Left lung (tissue), 10 donors: ENCODE data around the gene KCNN4. TPM values are rescaled to one million over a fixed set of nuclear protein-coding genes. Genes with fewer than 3 reads are reported as not detected.

ENCODE experiments used
- ATAC-seq: fragments of 200-7000 bp; cut with Tn5 transposase; one replicate; pipeline ENCODE4 v1.9.1; 2020; ENCODE audit warnings: moderate library complexity
- DNase-seq, 4 donors: peaks; one replicate each; pipeline ENCODE4 v3.0.0-alpha.2; 2013 to 2020
- H3K27ac ChIP-seq, 2 donors: fragments of 200-600 bp; sonication (generic) in 1 of 2; one replicate each; pipeline versions ENCODE4 v1.5.0 to v1.8.0; 2020 to 2021
- H3K27me3 ChIP-seq, 2 donors: fragments of 200-600 bp; sonication (generic) in 1 of 2; one replicate each; pipeline versions ENCODE4 v1.5.0 to v1.8.0; 2020 to 2021
- H3K36me3 ChIP-seq, 2 donors: fragments of 200-600 bp; sonication (generic) in 1 of 2; one replicate each; pipeline versions ENCODE4 v1.5.0 to v1.8.0; 2020 to 2021
- H3K4me1 ChIP-seq, 2 donors: fragments of 200-600 bp; one replicate each; pipeline ENCODE4 v1.8.0; 2021
- H3K4me3 ChIP-seq, 2 donors: fragments of 200-600 bp; sonication (generic) in 1 of 2; one replicate each; pipeline versions ENCODE4 v1.5.0 to v1.8.0; 2020 to 2021; ENCODE audit warnings: mild to moderate bottlenecking in 1 of 2
- H3K9me3 ChIP-seq, 2 donors: fragments of 200-600 bp; sonication (generic) in 1 of 2; one replicate each; pipeline versions ENCODE4 v1.5.0 to v1.8.0; 2020 to 2021
- CTCF ChIP-seq, 2 donors: fragments of 200-600 bp; sonication (generic) in 1 of 2; IDR thresholded peaks; one replicate each; pipeline versions ENCODE4 v1.5.0 to v1.8.0; 2021; ENCODE audit warnings: antibody characterized with exemption in 2 of 2
- intact Hi-C, 2 donors: fragments of 100-400 bp; cut with DNase I; formaldehyde crosslinking; loops; one replicate each; pipeline versions ENCODE4 v1.11.2 to v1.14.2; 2022
- polyA plus RNA-seq, 6 donors: library from polyadenylated mRNA; unstranded; fragments of 120-200 nt; gene quantifications; one replicate each; pipeline ENCODE4 v1.2.1, GENCODE V29; 2013; ENCODE audit not compliant: insufficient read length in 6 of 6
- total RNA-seq, 2 donors: library from RNA; stranded (reverse); fragmentation: NEBNext Ultra II Directional; extraction: Animal tissue kit (Norgen Biotek cat#: 25700); gene quantifications; one replicate each; pipeline ENCODE4 v1.2.1, GENCODE V29; 2021
- donor health status: DM: no; HTN: yes; CAD: no.
- donor health status: DM: no; HTN: no; CAD: no.

KCNN4 gene
- total and polyA plus RNA-seq, 8 donors = 0.67 to 21.5 (median 2.5) TPM

- intact Hi-C loops = loop anchor here in 1 of 2 donors (5.0 kb wide), 1 partner anchor 35 kb away; no protein-coding TSS in a partner anchor
- no peak for DNase-seq
- Histone ChIP-seq H3K4me3 (no peak overlapping the region), H3K27me3 (peaks cover 0 to 16% of the 10 kb centered on the region in 2 donors), H3K4me1 (peaks cover 4 to 48% of the 10 kb centered on the region in 2 donors), H3K9me3 (no peaks in the 10 kb centered on the region), H3K36me3 (no peaks in the 10 kb centered on the region), H3K27ac (no peak overlapping the region)
- ATAC-seq = no peak
- no peak for TF ChIP-seq CTCF (IDR thresholded peaks at IDR 0.05)
Measured at GRCh38 chr19:43782689-43783231, 2.0 kb upstream of the KCNN4 start.

GRCh38 chr19:43782311-43782660 lies 1.5 kb upstream of the KCNN4 start:
- Histone ChIP-seq H3K4me1 (peaks cover 5 to 53% of the 10 kb centered on the region in 2 donors), H3K27me3 (peaks cover 0 to 16% of the 10 kb centered on the region in 2 donors), H3K9me3 (no peaks in the 10 kb centered on the region), H3K36me3 (no peaks in the 10 kb centered on the region), H3K27ac (no peak overlapping the region), H3K4me3 (no peak overlapping the region)
- no peak for TF ChIP-seq CTCF (IDR thresholded peaks at IDR 0.05)
- intact Hi-C loops = loop anchor here in 1 of 2 donors (5.0 kb wide), 1 partner anchor 35 kb away; no protein-coding TSS in a partner anchor
- no peak for DNase-seq
- ATAC-seq = no peak

- DNase-seq (no peak), ATAC-seq (no peak)
- H3K27ac ChIP-seq = no peak overlapping the region
- H3K9me3 ChIP-seq = no peaks in the 10 kb centered on the region
- peaks cover 0 to 16% of the 10 kb centered on the region in 2 donors for H3K27me3 ChIP-seq
- no peak overlapping the region for H3K4me3 ChIP-seq
- H3K4me1 ChIP-seq = peaks cover 5 to 57% of the 10 kb centered on the region in 2 donors
- H3K36me3 ChIP-seq = no peaks in the 10 kb centered on the region
- intact Hi-C loops = loop anchor here in 1 of 2 donors (5.0 kb wide), 1 partner anchor 34 kb away; no protein-coding TSS in a partner anchor
- no peak for TF ChIP-seq CTCF (IDR thresholded peaks at IDR 0.05)
Measured at GRCh38 chr19:43781630-43782310, 997 bp upstream of the KCNN4 start.

- Histone ChIP-seq H3K4me1 (peaks cover 8 to 61% of the 10 kb centered on the region in 2 donors), H3K36me3 (no peaks in the 10 kb centered on the region), H3K27ac (peak overlapping the region in 1 of 2 donors; percentile 80), H3K27me3 (peaks cover 0 to 16% of the 10 kb centered on the region in 2 donors), H3K4me3 (peak overlapping the region in 1 of 2 donors; percentile 31), H3K9me3 (no peaks in the 10 kb centered on the region)
- intact Hi-C loops = loop anchor here in 1 of 2 donors (5.0 kb wide), 1 partner anchor 33 kb away; no protein-coding TSS in a partner anchor
- ATAC-seq = no peak
- no peak for TF ChIP-seq CTCF (IDR thresholded peaks at IDR 0.05)
- no peak for DNase-seq
Measured at GRCh38 chr19:43779820-43780219, 953 bp downstream of the KCNN4 start.

GRCh38 chr19:43779147-43779819 lies 1.5 kb downstream of the KCNN4 start:
- no peak for TF ChIP-seq CTCF (IDR thresholded peaks at IDR 0.05)
- Histone ChIP-seq H3K27ac (peak overlapping the region in 1 of 2 donors; percentile 80), H3K36me3 (peaks cover 0 to 1% of the 10 kb centered on the region in 2 donors), H3K9me3 (no peaks in the 10 kb centered on the region), H3K4me3 (peak overlapping the region in 1 of 2 donors; percentile 31), H3K27me3 (peaks cover 0 to 19% of the 10 kb centered on the region in 2 donors), H3K4me1 (peaks cover 14 to 61% of the 10 kb centered on the region in 2 donors)
- peak in 2 of 4 donors; percentile 56 to 90 for DNase-seq
- no peak for ATAC-seq
- intact Hi-C loops = no loop called here
